SK-N-SH treated with all-trans-retinoic acid at 6 μM for 48 hours (cell line): Measurements from ENCODE around the gene ARFGEF2.

Source experiments
- ARNTL ChIP-seq: fragments of 450-650 bp; formaldehyde crosslinking; IDR thresholded peaks from 2 replicates; pipeline ENCODE4 v1.5.0; 2020; ENCODE audit warnings: low read depth, mild to moderate bottlenecking, moderate library complexity, borderline replicate concordance
- BACH2 ChIP-seq: fragments of 250-450 bp; sonication (Bioruptor Pico); IDR thresholded peaks from 2 replicates; pipeline ENCODE4 v1.9.0; 2021; ENCODE audit warnings: mild to moderate bottlenecking, borderline replicate concordance
- ESRRG ChIP-seq: fragments of 250-450 bp; sonication (Bioruptor Pico); IDR thresholded peaks from 2 replicates; pipeline ENCODE4 v1.6.1; 2021; ENCODE audit warnings: mild to moderate bottlenecking
- GLIS3 ChIP-seq: fragments of 250-450 bp; sonication (Bioruptor Pico); IDR thresholded peaks from 2 replicates; pipeline ENCODE4 v1.5.0; 2020; ENCODE audit warnings: mild to moderate bottlenecking, moderate library complexity
- ISL1 ChIP-seq: fragments of 250-450 bp; sonication (Bioruptor Pico); IDR thresholded peaks from 2 replicates; pipeline ENCODE4 v2.1.2; 2022; ENCODE audit warnings: mild to moderate bottlenecking, moderate library complexity
- OSR1 ChIP-seq: fragments of 250-450 bp; sonication (Bioruptor Pico); IDR thresholded peaks from 2 replicates; pipeline ENCODE4 v1.8.0; 2022; ENCODE audit warnings: moderate library complexity, mild to moderate bottlenecking, inconsistent platforms
- PPARA ChIP-seq: fragments of 250-450 bp; sonication (Bioruptor Pico); IDR thresholded peaks from 2 replicates; pipeline ENCODE4 v1.5.0; 2020; ENCODE audit warnings: mild to moderate bottlenecking, borderline replicate concordance
- RARB ChIP-seq: fragments of 250-450 bp; sonication (Bioruptor Pico); IDR thresholded peaks from 2 replicates; pipeline ENCODE4 v1.8.0; 2021; ENCODE audit warnings: mild to moderate bottlenecking, moderate library complexity
- ZC3H10 ChIP-seq: fragments of 250-450 bp; sonication (Bioruptor Pico); IDR thresholded peaks from 2 replicates; pipeline ENCODE4 v1.5.1; 2021; ENCODE audit warnings: mild to moderate bottlenecking, moderate library complexity
- ZFP3 ChIP-seq: fragments of 250-450 bp; sonication (Bioruptor Pico); IDR thresholded peaks from 2 replicates; pipeline ENCODE4 v1.5.0; 2020; ENCODE audit warnings: mild to moderate bottlenecking, moderate library complexity
- ZFP30 ChIP-seq: fragments of 450-650 bp; formaldehyde crosslinking; IDR thresholded peaks from 2 replicates; pipeline ENCODE4 v1.5.0; 2022; ENCODE audit warnings: mild to moderate bottlenecking, moderate library complexity

DNA sequence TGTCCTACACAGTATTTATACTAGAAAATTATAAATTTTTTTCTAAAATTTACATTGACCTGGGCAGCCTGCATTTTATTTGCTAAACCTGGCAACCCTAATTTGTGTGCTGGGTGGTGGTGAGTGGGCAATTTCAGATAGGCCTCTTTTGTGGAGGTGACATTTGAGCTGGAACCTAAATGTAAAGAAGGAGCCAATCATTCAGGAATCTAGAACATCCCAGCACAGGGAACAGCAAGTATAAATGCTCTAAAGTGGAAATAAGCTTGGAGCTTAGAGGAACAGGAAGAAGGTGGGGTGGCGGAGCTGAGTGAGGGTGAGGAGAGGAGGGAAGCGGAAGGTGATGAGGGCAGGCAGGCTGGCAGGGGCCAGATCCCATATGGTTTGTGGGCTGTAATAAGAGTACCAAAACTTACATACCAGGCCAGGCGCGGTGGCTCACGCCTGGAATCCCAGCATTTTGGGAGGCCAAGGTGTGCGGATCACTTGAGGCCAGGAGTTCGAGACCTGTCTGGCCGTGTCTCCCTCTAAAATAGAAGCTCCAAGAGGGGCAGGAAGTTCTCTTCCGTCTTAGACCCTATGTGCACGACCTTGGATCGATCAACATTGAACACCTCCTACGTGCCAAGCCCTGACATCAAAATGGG lies 124.1 kb downstream of the ARFGEF2 start:
- TF ChIP-seq ESRRG: no peak
- TF ChIP-seq OSR1 (CRISPR knock-in tag): no peak
- TF ChIP-seq ZC3H10: no peak
- no peak for TF ChIP-seq BACH2
- no peak for TF ChIP-seq PPARA (CRISPR knock-in tag)
- no peak for TF ChIP-seq RARB (CRISPR knock-in tag)
- no peak for TF ChIP-seq ISL1 (CRISPR knock-in tag)
- TF ChIP-seq ARNTL: no peak
- no peak for TF ChIP-seq GLIS3 (CRISPR knock-in tag)
- no peak for TF ChIP-seq ZFP3 (CRISPR knock-in tag)
- no peak for TF ChIP-seq ZFP30 (CRISPR knock-in tag)
